Endothelial cell of hepatic sinusoid (primary cell): ENCODE results near the gene CDK9.

Experiments
- in situ Hi-C: cut with HindIII; loops from 2 replicates; pipeline ENCODE4 v1.10.0; 2017; ENCODE audit warnings: low sequenced_read_pairs

CDK9 gene

GRCh38 chr9:127758843-127759242 is 27.0 kb upstream of the CDK9 start:
- in situ Hi-C loops = loop anchor here (25.0 kb wide), 2 partner anchors 103 to 178 kb away; partner anchors contain the start of genes DPM2, ENG and PIP5KL1

GRCh38 chr9:127761061-127761460 is 24.8 kb upstream of the CDK9 start:
- in situ Hi-C loops = loop anchor here (5.0 to 25.0 kb wide), 3 partner anchors 44 to 176 kb away; partner anchors contain the start of genes DPM2, ENG, PIP5KL1 and PTRH1

GRCh38 chr9:127761491-127761956 is 24.3 kb upstream of the CDK9 start:
- in situ Hi-C loops = loop anchor here (5.0 to 25.0 kb wide), 3 partner anchors 44 to 176 kb away; partner anchors contain the start of genes DPM2, ENG, PIP5KL1 and PTRH1

GRCh38 chr9:127762111-127762676 is 23.6 kb upstream of the CDK9 start:
- in situ Hi-C loops = loop anchor here (5.0 to 25.0 kb wide), 3 partner anchors 45 to 175 kb away; partner anchors contain the start of genes DPM2, ENG, PIP5KL1 and PTRH1

GRCh38 chr9:127763918-127764384 is 21.9 kb upstream of the CDK9 start:
- in situ Hi-C loops = loop anchor here (5.0 to 25.0 kb wide), 3 partner anchors 47 to 173 kb away; partner anchors contain the start of genes DPM2, ENG, PIP5KL1 and PTRH1

GRCh38 chr9:127765418-127765817 is 20.4 kb upstream of the CDK9 start:
- in situ Hi-C loops = loop anchor here (25.0 kb wide), 2 partner anchors 97 to 172 kb away; partner anchors contain the start of genes DPM2, ENG and PIP5KL1

GRCh38 chr9:127767410-127767809 is 18.4 kb upstream of the CDK9 start:
- in situ Hi-C loops = loop anchor here (25.0 kb wide), 2 partner anchors 95 to 170 kb away; partner anchors contain the start of genes DPM2, ENG and PIP5KL1

GRCh38 chr9:127767909-127768331 is 17.9 kb upstream of the CDK9 start:
- in situ Hi-C loops = loop anchor here (25.0 kb wide), 2 partner anchors 94 to 169 kb away; partner anchors contain the start of genes DPM2, ENG and PIP5KL1

GRCh38 chr9:127768698-127769097 is 17.1 kb upstream of the CDK9 start:
- in situ Hi-C loops = loop anchor here (25.0 kb wide), 2 partner anchors 94 to 169 kb away; partner anchors contain the start of genes DPM2, ENG and PIP5KL1

GRCh38 chr9:127769101-127769500 is 16.7 kb upstream of the CDK9 start:
- in situ Hi-C loops = loop anchor here (25.0 kb wide), 2 partner anchors 93 to 168 kb away; partner anchors contain the start of genes DPM2, ENG and PIP5KL1

- in situ Hi-C loops = loop anchor here (25.0 kb wide), 2 partner anchors 92 to 167 kb away; partner anchors contain the start of genes DPM2, ENG and PIP5KL1
Measured at GRCh38 chr9:127769929-127770582, 15.8 kb upstream of the CDK9 start.

GRCh38 chr9:127770583-127770904 is 15.3 kb upstream of the CDK9 start:
- in situ Hi-C loops = loop anchor here (25.0 kb wide), 2 partner anchors 92 to 167 kb away; partner anchors contain the start of genes DPM2, ENG and PIP5KL1

- in situ Hi-C loops = loop anchor here (25.0 kb wide), 2 partner anchors 91 to 166 kb away; partner anchors contain the start of genes DPM2, ENG and PIP5KL1
Measured at GRCh38 chr9:127770905-127771569, 14.8 kb upstream of the CDK9 start.

- in situ Hi-C loops = loop anchor here (25.0 kb wide), 2 partner anchors 91 to 166 kb away; partner anchors contain the start of genes DPM2, ENG and PIP5KL1
Measured at GRCh38 chr9:127771570-127772189, 14.2 kb upstream of the CDK9 start.

- in situ Hi-C loops = loop anchor here (25.0 kb wide), 2 partner anchors 90 to 165 kb away; partner anchors contain the start of genes DPM2, ENG and PIP5KL1
Measured at GRCh38 chr9:127772603-127773002, 13.2 kb upstream of the CDK9 start.

- in situ Hi-C loops = loop anchor here (25.0 kb wide), 2 partner anchors 89 to 164 kb away; partner anchors contain the start of genes DPM2, ENG and PIP5KL1
Measured at GRCh38 chr9:127773272-127773671, 12.6 kb upstream of the CDK9 start.

- in situ Hi-C loops = loop anchor here (25.0 kb wide), 2 partner anchors 88 to 163 kb away; partner anchors contain the start of genes DPM2, ENG and PIP5KL1
Measured at GRCh38 chr9:127773981-127774380, 11.9 kb upstream of the CDK9 start.

- in situ Hi-C loops = no loop called here
Measured at GRCh38 chr9:127776195-127776923, 9.5 kb upstream of the CDK9 start.

- in situ Hi-C loops = no loop called here
Measured at GRCh38 chr9:127776924-127777289, 8.9 kb upstream of the CDK9 start.
